Stomach (tissue), 9 donors: ENCODE data around the gene EQTN. TPM values are rescaled to one million over a fixed set of nuclear protein-coding genes. Genes with fewer than 3 reads are reported as not detected.

ENCODE experiments used
- DNase-seq, 2 donors: peaks; one replicate each; pipeline versions ENCODE4 v3.0.0 to v3.0.0-alpha.2; 2013 to 2019
- H3K27ac ChIP-seq, 5 donors: fragments of 200-600 bp in 4 of 5; sonication (generic) in 4 of 5; one replicate each; pipeline ENCODE4 v1.5.1; 2013 to 2019; ENCODE audit warnings: mild to moderate bottlenecking in 1 of 5, moderate library complexity in 1 of 5
- H3K27me3 ChIP-seq, 3 donors: fragments of 200-600 bp; sonication (generic); one replicate each; pipeline ENCODE4 v1.5.1; 2017 to 2019; ENCODE audit warnings: mixed run types in 1 of 3
- H3K36me3 ChIP-seq, 4 donors: fragments of 200-600 bp; sonication (generic); 1 replicate in 3 of 4; 2 replicates in 1 of 4; pipeline ENCODE4 v1.5.1; 2016 to 2019
- H3K4me1 ChIP-seq, 4 donors: fragments of 200-600 bp; sonication (generic); one replicate each; pipeline ENCODE4 v1.5.1; 2016 to 2019
- H3K4me3 ChIP-seq, 4 donors: fragments of 200-600 bp; sonication (generic) in 3 of 4; one replicate each; pipeline ENCODE4 v1.5.1; 2016 to 2019; ENCODE audit warnings: mild to moderate bottlenecking in 1 of 4
- H3K9me3 ChIP-seq, 4 donors: fragments of 200-600 bp; sonication (generic); one replicate each; pipeline ENCODE4 v1.5.1; 2016 to 2019
- EP300 ChIP-seq: sonication (generic); formaldehyde crosslinking; IDR thresholded peaks from one replicate; pipeline ENCODE4 v1.6.1; 2017; ENCODE audit warnings: antibody characterized with exemption
- POLR2A ChIP-seq, 4 donors: fragments of 450-650 bp; IDR thresholded peaks; one replicate each; pipeline ENCODE4 v1.6.1; 2016; ENCODE audit warnings: antibody characterized with exemption in 4 of 4, control low read depth in 2 of 4, mild to moderate bottlenecking in 1 of 4, moderate library complexity in 1 of 4
- POLR2AphosphoS5 ChIP-seq, 3 donors: sonication (generic); formaldehyde crosslinking; IDR thresholded peaks; one replicate each; pipeline ENCODE4 v1.6.1; 2016; ENCODE audit warnings: antibody characterized with exemption in 3 of 3
- WGBS, 5 donors: extraction: QIAGEN DNeasy Blood & Tissue Kit in 3 of 5; methylation state at CpG; one replicate each; pipeline versions ENCODE4 v1.1.5 to v1.1.7; 2013 to 2018; 5-methylcytosine and 5-hydroxymethylcytosine counted together
- intact Hi-C: fragments of 100-400 bp; cut with DNase I; formaldehyde crosslinking; loops from one replicate; pipeline ENCODE4 v1.15.1; 2023; ENCODE audit warnings: low total_unique reads
- polyA plus RNA-seq, 3 donors: library from polyadenylated mRNA; stranded (reverse); fragments of 200-250 nt; gene quantifications; one replicate each; pipeline ENCODE4 v1.2.3, GENCODE V29; 2013
- total RNA-seq, 5 donors: library from RNA; depleted of rRNA; stranded (reverse); fragments of >200 nt; gene quantifications; one replicate each; pipeline versions ENCODE4 v1.1.0 to v1.2.3, GENCODE V29; 2014 to 2016
- TF ChIP-seq, protein P1 (sequence below), 7 experiments: fragments of 450-650 bp in 4 of 7; fragments of 200-600 bp in 3 of 7; sonication (generic) in 3 of 7; IDR thresholded peaks; one replicate each; pipeline ENCODE4 v1.5.1; 2016 to 2019; ENCODE audit warnings: antibody characterized with exemption in 7 of 7, control low read depth in 2 of 7, mild to moderate bottlenecking in 1 of 7
- donor health status: healthy with polysubstance abuse.
- donor health status: Bipolar disorder and iron deficiency.
- donor health status: healthy.

The EQTN gene
- total and polyA plus RNA-seq, 8 donors = 1.0 to 2.4 TPM; not detected in 6

DNA sequence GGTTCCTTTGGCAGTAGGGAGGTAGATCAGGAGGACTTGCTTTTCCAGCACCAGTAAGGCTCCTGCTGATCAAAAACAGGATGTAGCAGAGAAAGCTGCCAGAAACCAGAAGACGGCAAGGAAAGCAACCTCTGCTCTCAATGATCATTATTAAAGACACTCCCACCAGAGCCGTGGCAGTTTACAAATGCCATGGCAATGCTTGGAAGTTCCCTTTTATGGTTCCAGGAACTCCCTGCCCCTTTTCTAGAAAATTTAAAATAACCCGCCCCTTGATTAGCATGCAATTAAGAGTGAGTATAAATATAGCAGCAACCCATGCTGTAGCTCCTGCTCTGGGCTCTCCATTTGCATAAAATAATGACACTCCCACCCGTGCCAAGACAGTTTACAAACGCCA is 16.1 kb downstream of the EQTN start:
- peak in 1 of 2 donors; percentile 23 for DNase-seq
- Histone ChIP-seq H3K36me3 (no peaks in the 10 kb centered on the region), H3K4me1 (peaks cover 0 to 15% (median 8%) of the 10 kb centered on the region in 4 donors), H3K27me3 (no peaks in the 10 kb centered on the region), H3K9me3 (no peaks in the 10 kb centered on the region), H3K27ac (no peak overlapping the region), H3K4me3 (peak overlapping the region in 1 of 4 donors; percentile 29)
- TF ChIP-seq POLR2AphosphoS5 (IDR thresholded peaks at IDR 0.05) (no peak), POLR2A (IDR thresholded peaks at IDR 0.05) (no peak), EP300 (no peak)
- TF ChIP-seq, protein P1, sequence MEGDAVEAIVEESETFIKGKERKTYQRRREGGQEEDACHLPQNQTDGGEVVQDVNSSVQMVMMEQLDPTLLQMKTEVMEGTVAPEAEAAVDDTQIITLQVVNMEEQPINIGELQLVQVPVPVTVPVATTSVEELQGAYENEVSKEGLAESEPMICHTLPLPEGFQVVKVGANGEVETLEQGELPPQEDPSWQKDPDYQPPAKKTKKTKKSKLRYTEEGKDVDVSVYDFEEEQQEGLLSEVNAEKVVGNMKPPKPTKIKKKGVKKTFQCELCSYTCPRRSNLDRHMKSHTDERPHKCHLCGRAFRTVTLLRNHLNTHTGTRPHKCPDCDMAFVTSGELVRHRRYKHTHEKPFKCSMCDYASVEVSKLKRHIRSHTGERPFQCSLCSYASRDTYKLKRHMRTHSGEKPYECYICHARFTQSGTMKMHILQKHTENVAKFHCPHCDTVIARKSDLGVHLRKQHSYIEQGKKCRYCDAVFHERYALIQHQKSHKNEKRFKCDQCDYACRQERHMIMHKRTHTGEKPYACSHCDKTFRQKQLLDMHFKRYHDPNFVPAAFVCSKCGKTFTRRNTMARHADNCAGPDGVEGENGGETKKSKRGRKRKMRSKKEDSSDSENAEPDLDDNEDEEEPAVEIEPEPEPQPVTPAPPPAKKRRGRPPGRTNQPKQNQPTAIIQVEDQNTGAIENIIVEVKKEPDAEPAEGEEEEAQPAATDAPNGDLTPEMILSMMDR (IDR thresholded peaks at IDR 0.05) = no peak
- 13 to 31% (median 25%) methylated on average over 5 of the region's 5 CpGs for WGBS, 5 donors
- intact Hi-C loops = no loop called here

DNA sequence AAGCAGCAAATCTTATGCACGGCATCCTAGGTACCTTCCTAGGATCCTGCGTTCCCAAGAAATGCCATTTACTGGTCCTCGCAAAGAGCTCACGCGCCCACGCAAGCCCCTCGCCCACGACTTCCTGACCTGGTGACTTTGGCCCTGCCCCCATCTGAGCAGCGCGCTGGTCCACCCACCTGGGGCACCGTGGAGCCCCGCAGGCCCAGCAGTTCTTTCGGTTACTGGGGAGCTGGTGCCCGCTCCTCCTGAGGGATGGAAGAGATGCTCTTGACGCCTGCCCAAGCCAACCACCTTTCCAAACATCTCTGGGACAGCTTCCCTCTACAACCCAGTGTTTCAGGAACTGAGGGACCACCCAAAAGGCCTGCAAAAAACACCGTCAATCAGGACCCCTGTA is 16.7 kb downstream of the EQTN start:
- no peak overlapping the region for H3K27ac ChIP-seq
- H3K4me3 ChIP-seq = no peak overlapping the region
- WGBS, 5 donors = 90 to 95% (median 90%) methylated on average over 14 to 16 of the region's 16 CpGs
- H3K4me1 ChIP-seq = peaks cover 0 to 19% (median 9%) of the 10 kb centered on the region in 4 donors
- H3K27me3 ChIP-seq = no peaks in the 10 kb centered on the region
- no peak for DNase-seq
- no peaks in the 10 kb centered on the region for H3K9me3 ChIP-seq
- TF ChIP-seq, protein P1 (IDR thresholded peaks at IDR 0.05) = no peak
- TF ChIP-seq EP300 (no peak), POLR2AphosphoS5 (IDR thresholded peaks at IDR 0.05) (no peak), POLR2A (IDR thresholded peaks at IDR 0.05) (no peak)
- no peaks in the 10 kb centered on the region for H3K36me3 ChIP-seq
- intact Hi-C loops = no loop called here

DNA sequence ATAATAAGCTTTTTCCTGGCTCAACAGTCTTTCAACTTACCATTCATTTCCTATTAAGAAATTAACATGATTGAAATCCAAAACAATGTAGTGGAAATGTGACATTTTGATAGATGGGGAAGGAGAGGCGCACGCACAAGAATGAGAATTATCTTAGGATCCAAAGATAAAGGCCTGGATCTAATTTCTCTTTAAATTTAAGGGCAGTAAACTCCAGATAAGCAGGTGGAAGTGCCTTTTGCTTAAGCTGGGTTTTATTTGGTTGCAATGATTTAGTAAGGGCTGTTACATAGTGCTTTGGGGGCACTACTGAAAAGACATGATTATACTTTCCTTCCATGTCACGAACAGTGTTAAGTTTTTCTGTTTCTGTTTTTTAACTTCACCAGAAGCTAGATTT is 17.3 kb downstream of the EQTN start:
- intact Hi-C loops = loop anchor here (10.0 kb wide), 1 partner anchor 245 kb away; no protein-coding TSS in a partner anchor
- Histone ChIP-seq H3K4me1 (peaks cover 0 to 19% (median 9%) of the 10 kb centered on the region in 4 donors), H3K27me3 (no peaks in the 10 kb centered on the region), H3K36me3 (no peaks in the 10 kb centered on the region), H3K9me3 (no peaks in the 10 kb centered on the region), H3K27ac (no peak overlapping the region), H3K4me3 (no peak overlapping the region)
- DNase-seq = no peak
- TF ChIP-seq POLR2A (IDR thresholded peaks at IDR 0.05) (no peak), EP300 (no peak), POLR2AphosphoS5 (IDR thresholded peaks at IDR 0.05) (no peak)
- TF ChIP-seq, protein P1 (IDR thresholded peaks at IDR 0.05) = no peak
- WGBS, 5 donors = 61 to 79% (median 65%) methylated on average over 3 of the region's 3 CpGs

DNA sequence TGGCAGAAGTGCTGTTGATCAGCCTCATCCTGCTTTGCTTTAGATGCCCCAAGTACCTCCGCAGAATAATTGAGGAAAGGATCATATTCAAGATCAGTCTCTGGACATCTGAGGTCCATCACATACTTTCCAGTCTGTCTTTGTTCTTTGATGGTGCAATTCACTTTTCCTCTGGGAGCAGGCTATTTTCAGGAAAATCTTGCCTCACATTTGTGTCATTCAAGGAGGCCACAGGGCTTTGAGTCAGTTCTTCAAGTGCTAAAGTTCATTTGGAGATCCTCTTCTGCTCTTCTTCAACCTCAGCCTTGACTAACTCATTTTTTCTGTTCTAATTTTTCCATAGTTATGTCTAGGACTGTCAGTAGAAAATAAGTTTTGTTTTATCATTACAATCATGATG is 18.6 kb downstream of the EQTN start:
- H3K4me1 ChIP-seq = peaks cover 0 to 19% (median 9%) of the 10 kb centered on the region in 4 donors
- H3K36me3 ChIP-seq = no peaks in the 10 kb centered on the region
- DNase-seq = no peak
- no peaks in the 10 kb centered on the region for H3K27me3 ChIP-seq
- no peak overlapping the region for H3K27ac ChIP-seq
- intact Hi-C loops = loop anchor here (10.0 kb wide), 1 partner anchor 244 kb away; no protein-coding TSS in a partner anchor
- no peak for TF ChIP-seq POLR2AphosphoS5 (IDR thresholded peaks at IDR 0.05)
- TF ChIP-seq, protein P1 (IDR thresholded peaks at IDR 0.05) = no peak
- no peak for TF ChIP-seq POLR2A (IDR thresholded peaks at IDR 0.05)
- TF ChIP-seq EP300 = no peak
- no peaks in the 10 kb centered on the region for H3K9me3 ChIP-seq
- 78 to 93% (median 90%) methylated on average over 1 of the region's 1 CpG for WGBS, 5 donors
- H3K4me3 ChIP-seq = no peak overlapping the region
